HUES64 (cell line): ENCODE data around the gene FOXP1.

Experiments
- H3K27ac ChIP-seq: 2 replicates; pipeline ENCODE4 v1.7.0; 2013; ENCODE audit warnings: low read depth, low read length, inconsistent platforms
- H3K27me3 ChIP-seq: 2 replicates; pipeline ENCODE4 v1.6.1; 2013; ENCODE audit warnings: mild to moderate bottlenecking, low read length; ENCODE audit not compliant: insufficient read depth
- H3K36me3 ChIP-seq: 2 replicates; pipeline ENCODE4 v1.6.1; 2013; ENCODE audit warnings: mild to moderate bottlenecking, low read length; ENCODE audit not compliant: insufficient read depth
- H3K4me1 ChIP-seq: 2 replicates; pipeline ENCODE4 v1.6.1; 2013; ENCODE audit warnings: mild to moderate bottlenecking, low read length, moderate library complexity; ENCODE audit not compliant: insufficient read depth
- H3K4me3 ChIP-seq: 2 replicates; pipeline ENCODE4 v1.5.1; 2013; ENCODE audit warnings: mild to moderate bottlenecking, low read length, moderate library complexity
- H3K9ac ChIP-seq: 2 replicates; pipeline ENCODE4 v1.6.1; 2013; ENCODE audit warnings: mild to moderate bottlenecking, low read depth, low read length
- H3K9me3 ChIP-seq: 2 replicates; pipeline ENCODE4 v1.6.1; 2013; ENCODE audit warnings: low read depth, low read length; ENCODE audit not compliant: insufficient read depth
- WGBS: fragments of 150-250, 120-280 bp; methylation state at CpG from one replicate; pipeline ENCODE4 v1.1.7; 2013; ENCODE audit warnings: missing lambda C conversion rate; 5-methylcytosine and 5-hydroxymethylcytosine counted together

FOXP1 gene

DNA sequence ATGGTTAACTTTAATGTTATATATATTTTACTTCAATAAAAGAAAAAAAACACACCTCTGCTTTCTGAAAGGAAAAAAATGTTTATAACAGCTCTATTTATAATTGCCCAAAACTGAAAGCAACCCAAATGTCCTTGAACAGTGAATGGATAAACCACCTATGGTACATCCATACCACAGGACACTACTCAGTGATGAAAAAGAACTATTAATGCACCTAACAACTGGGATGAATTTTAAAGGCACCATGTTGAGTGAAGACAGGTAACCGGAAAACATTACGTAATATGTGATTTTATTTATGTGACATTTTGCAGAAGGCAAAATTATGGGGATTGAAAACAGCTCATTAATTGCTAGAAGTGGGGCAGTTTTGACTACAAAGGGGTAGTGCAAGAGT, 23.8 kb upstream of the FOXP1 start:
- Histone ChIP-seq H3K36me3 (no peaks in the 10 kb centered on the region), H3K9ac (no peak overlapping the region), H3K27ac (no peak overlapping the region), H3K4me1 (no peaks in the 10 kb centered on the region), H3K4me3 (no peak overlapping the region), H3K27me3 (no peaks in the 10 kb centered on the region), H3K9me3 (peaks cover 3% of the 10 kb centered on the region; the same call in 1 of the 2 replicates)
- WGBS, result 96% methylated on average over 2 of the region's 2 CpGs

DNA sequence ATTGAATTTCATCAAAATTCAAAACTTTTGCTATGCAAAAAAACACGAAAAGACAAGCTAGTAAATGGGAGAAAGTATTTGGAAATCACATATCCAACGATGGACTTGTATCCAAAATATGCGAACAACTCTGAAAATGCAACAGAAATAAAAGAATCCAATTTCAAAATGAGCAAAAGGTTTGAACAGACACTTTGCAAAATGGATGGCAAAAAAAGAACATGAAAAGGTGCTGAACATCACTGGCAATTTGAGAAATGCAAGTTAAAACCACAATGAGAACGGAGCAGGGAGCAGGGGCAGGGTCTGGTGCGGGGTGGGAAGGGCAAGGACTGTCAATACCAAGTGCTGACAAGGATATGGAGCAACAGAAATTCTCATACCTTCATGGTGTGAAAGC, 23.1 kb upstream of the FOXP1 start:
- 89% methylated on average over 5 of the region's 5 CpGs for WGBS
- H3K4me3 ChIP-seq, result no peak overlapping the region
- H3K27ac ChIP-seq, result no peak overlapping the region
- no peak overlapping the region for H3K9ac ChIP-seq
- no peaks in the 10 kb centered on the region for H3K36me3 ChIP-seq
- H3K4me1 ChIP-seq, result no peaks in the 10 kb centered on the region
- peaks cover 3% of the 10 kb centered on the region; the same call in 1 of the 2 replicates for H3K9me3 ChIP-seq
- no peaks in the 10 kb centered on the region for H3K27me3 ChIP-seq

DNA sequence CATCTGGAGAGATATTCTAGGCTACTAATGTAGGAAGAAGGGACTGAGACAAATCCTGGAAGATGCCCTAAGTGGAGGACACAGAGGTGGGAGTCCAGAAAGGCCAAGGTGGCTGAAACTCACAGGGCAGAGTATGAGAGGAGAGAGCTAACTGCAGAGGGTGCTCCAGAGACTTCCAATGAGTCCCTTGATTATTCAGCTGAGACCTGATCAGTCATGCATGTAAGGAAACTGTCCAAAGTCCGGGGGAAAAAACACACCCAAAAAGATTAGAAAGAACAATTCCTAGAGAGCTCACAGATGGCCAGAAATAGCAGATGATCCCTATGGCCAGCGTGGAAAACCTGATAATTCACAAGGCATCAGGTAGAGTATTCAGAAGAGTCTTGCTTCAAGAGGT, 18.7 kb upstream of the FOXP1 start:
- Histone ChIP-seq H3K9me3 (peaks cover 6% of the 10 kb centered on the region; the same call in 1 of the 2 replicates), H3K27me3 (no peaks in the 10 kb centered on the region), H3K4me3 (no peak overlapping the region), H3K9ac (no peak overlapping the region), H3K36me3 (no peaks in the 10 kb centered on the region), H3K4me1 (no peaks in the 10 kb centered on the region), H3K27ac (no peak overlapping the region)
- WGBS, result 83% methylated on average over 2 of the region's 2 CpGs

DNA sequence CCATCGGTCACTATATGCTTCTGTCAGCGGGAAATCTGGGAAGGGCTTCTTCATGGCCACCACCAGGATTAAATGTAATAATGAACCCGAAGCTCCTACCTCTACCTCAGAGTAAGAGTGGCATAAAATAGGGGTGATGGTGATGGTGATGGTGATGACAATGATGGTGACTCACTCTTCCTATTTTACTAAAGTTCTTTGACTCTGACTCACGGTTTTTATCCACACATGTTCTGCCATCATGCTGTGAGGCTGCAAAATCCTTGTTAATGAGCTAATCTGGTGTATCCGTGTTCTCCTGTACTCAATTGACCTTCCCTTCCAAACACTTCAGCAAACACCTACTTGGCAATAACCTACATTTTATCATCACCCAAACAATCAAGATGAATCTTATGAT, 18.3 kb upstream of the FOXP1 start:
- H3K4me3 ChIP-seq, result no peak overlapping the region
- no peaks in the 10 kb centered on the region for H3K36me3 ChIP-seq
- H3K27me3 ChIP-seq, result no peaks in the 10 kb centered on the region
- no peak overlapping the region for H3K9ac ChIP-seq
- H3K4me1 ChIP-seq, result no peaks in the 10 kb centered on the region
- H3K27ac ChIP-seq, result no peak overlapping the region
- peaks cover 10% of the 10 kb centered on the region; the same call in 1 of the 2 replicates for H3K9me3 ChIP-seq
- WGBS, result 85% methylated on average over 4 of the region's 5 CpGs

DNA sequence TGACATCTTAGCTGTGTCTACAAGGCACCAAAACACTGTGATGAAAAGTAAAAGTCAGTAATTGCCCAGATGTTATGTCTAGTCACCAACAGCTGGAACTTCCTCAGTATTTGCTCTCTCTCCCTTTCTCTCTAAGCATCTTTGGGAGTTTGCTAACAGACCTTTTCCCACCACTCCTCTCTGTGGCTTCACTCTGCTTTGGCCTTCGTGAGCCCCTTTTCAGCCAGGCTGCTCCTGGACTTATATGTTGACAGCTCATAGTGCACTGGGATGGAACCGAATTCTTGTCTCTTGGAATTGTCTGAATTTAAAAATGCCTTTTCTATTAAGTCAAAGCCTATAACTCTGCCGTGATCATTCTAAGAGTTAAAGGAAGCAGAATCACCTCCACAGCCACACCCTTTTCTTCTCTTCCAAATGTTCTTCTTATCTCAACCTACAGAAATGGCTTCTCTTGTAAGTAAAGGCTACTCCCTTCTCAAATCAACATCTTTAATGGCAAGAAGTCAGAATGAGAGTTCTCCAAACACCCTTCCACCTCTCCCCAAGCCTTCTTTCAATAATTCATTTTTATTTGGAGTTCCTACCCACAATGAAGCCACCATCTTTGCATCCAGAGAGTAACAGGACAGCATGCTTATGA, 17.2 kb upstream of the FOXP1 start:
- Histone ChIP-seq H3K36me3 (no peaks in the 10 kb centered on the region), H3K27me3 (no peaks in the 10 kb centered on the region), H3K4me3 (no peak overlapping the region), H3K9me3 (peaks cover 14% of the 10 kb centered on the region), H3K27ac (no peak overlapping the region), H3K4me1 (no peaks in the 10 kb centered on the region), H3K9ac (no peak overlapping the region)
- WGBS, result 94% methylated on average over 3 of the region's 3 CpGs

DNA sequence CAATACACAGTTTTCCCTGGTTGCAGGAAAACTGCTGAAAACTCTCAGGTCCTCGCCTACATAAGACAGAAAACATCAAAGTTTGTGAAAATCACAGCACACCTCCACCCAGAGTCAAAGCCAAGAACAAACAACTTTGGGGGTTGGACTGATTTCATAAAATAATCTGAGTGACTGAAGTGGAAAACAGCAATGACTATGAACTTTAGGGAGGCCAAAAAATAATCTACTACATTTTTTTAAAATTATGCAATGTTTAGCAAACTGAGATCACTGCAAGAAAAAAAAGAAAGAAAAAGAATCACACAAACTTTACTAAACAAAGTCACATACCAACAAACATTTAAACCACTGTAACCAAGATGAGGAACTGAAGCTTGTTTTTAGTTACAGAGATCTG, 15.9 kb upstream of the FOXP1 start:
- no peak overlapping the region for H3K4me3 ChIP-seq
- no peaks in the 10 kb centered on the region for H3K36me3 ChIP-seq
- no peak overlapping the region for H3K27ac ChIP-seq
- peaks cover 15% of the 10 kb centered on the region for H3K9me3 ChIP-seq
- no peak overlapping the region for H3K9ac ChIP-seq
- no peaks in the 10 kb centered on the region for H3K27me3 ChIP-seq
- no peaks in the 10 kb centered on the region for H3K4me1 ChIP-seq
- WGBS, result 100% methylated on average over 1 of the region's 1 CpG

DNA sequence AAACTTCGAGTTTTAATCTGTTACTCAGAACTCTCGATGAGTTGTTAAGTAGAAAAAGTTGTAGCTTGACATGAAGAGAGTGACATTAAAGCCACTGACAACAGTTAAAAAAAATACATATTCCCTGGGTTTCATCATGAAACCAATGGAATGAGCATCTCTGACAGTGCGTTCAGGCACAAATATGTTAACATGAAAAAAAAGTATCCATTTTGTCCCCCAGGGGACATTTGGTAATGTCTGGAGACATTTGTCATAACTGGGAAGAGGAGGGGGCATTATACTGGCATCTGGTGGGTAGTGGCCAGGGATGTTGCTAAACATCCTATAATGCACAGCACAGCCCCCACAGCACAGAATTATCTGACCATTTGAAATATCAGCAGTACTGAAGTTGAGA, 14.8 kb upstream of the FOXP1 start:
- H3K9me3 ChIP-seq, result peaks cover 15% of the 10 kb centered on the region
- no peaks in the 10 kb centered on the region for H3K27me3 ChIP-seq
- WGBS, result 95% methylated on average over 1 of the region's 3 CpGs
- H3K4me3 ChIP-seq, result no peak overlapping the region
- H3K27ac ChIP-seq, result no peak overlapping the region
- no peaks in the 10 kb centered on the region for H3K36me3 ChIP-seq
- no peak overlapping the region for H3K9ac ChIP-seq
- no peaks in the 10 kb centered on the region for H3K4me1 ChIP-seq

DNA sequence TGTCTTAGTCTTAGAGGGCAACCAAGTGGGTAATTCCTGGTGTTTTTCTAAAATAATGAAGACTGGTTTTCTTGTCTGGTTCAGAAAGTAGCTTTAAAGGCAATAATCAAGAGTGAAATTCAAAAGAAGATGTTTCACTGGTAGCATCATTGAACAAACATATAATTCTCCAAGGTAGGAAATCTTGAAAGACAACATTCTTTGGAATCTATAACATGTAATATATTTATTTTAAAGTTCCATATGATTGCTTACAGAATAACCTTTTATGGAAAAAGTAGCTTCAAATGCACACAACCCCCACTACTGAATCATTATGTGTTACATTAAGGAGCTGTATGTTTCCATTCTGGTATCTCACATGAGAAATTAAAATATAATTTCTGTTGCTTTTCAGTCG, 13.8 kb upstream of the FOXP1 start:
- H3K4me1 ChIP-seq, result no peaks in the 10 kb centered on the region
- no peak overlapping the region for H3K27ac ChIP-seq
- no CpG with 5 or more reads among the region's 1 CpG for WGBS
- no peaks in the 10 kb centered on the region for H3K27me3 ChIP-seq
- H3K9me3 ChIP-seq, result peaks cover 15% of the 10 kb centered on the region
- no peaks in the 10 kb centered on the region for H3K36me3 ChIP-seq
- no peak overlapping the region for H3K4me3 ChIP-seq
- H3K9ac ChIP-seq, result no peak overlapping the region

DNA sequence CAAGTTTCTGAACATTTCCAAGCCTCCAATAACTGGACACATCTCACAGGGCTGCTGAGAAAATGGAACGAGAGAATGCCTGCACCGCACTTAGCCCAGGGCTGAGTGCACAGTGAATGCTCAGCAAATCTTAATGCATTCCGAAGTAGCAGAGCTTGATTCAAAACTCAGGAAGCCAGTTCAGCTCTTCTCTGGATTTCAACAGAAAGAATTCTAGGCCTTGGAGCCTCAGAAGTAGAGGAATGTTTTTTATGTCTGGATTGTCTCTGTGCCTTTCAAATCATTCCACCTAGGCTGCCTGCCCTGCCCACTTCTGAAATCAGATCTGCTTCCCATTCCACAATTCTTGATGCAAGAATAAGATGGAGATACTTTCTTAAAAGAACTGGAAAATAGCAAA, 9.6 kb upstream of the FOXP1 start:
- Histone ChIP-seq H3K36me3 (no peaks in the 10 kb centered on the region), H3K9ac (no peak overlapping the region), H3K27ac (no peak overlapping the region), H3K4me1 (no peaks in the 10 kb centered on the region), H3K4me3 (no peak overlapping the region), H3K27me3 (no peaks in the 10 kb centered on the region), H3K9me3 (peaks cover 18% of the 10 kb centered on the region)
- WGBS, result 93% methylated on average over 3 of the region's 3 CpGs

DNA sequence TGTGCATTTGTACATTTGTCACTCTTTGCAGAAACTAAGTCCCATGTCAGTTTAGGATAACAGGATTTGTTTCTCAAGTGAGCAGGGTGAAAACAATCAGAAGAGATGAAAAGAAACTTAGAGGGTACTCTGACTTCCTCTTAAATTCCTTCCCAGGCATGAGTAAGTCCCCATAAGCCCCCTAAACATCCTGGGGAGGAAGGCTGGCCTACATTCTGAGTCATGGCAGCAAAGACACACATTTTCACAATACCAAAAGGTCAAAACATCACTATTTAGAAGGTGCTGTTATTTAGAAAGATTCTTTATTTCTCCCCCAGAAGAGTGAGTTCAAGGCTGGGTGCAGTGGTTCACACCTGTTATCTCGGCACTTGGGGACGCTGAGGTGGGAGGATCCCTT, 7.6 kb upstream of the FOXP1 start:
- peaks cover 7% of the 10 kb centered on the region for H3K9me3 ChIP-seq
- WGBS, result 89% methylated on average over 2 of the region's 2 CpGs
- H3K4me3 ChIP-seq, result no peak overlapping the region
- no peaks in the 10 kb centered on the region for H3K36me3 ChIP-seq
- no peak overlapping the region for H3K27ac ChIP-seq
- H3K27me3 ChIP-seq, result no peaks in the 10 kb centered on the region
- no peaks in the 10 kb centered on the region for H3K4me1 ChIP-seq
- H3K9ac ChIP-seq, result no peak overlapping the region

DNA sequence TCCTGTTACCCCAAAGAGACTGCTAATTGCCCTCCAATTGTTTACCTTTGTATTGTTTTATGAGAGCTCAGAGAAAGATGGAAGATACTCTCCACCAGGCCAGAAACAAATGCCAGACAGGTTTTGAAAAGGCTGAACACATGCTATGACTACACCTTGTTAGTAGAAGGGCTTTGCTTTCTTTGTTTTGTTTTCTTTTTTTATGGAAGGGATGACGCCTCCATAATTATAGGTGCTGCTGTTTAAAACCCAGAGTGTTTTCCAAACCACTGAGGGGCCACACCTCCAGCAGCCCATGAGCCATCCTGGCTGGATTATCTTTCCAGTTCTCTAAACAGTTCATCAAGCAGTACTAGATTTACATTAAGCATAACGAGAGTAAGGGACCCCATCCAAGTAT, 5.6 kb upstream of the FOXP1 start:
- Histone ChIP-seq H3K27me3 (no peaks in the 10 kb centered on the region), H3K9ac (no peak overlapping the region), H3K4me1 (peaks cover 8% of the 10 kb centered on the region), H3K27ac (no peak overlapping the region), H3K36me3 (no peaks in the 10 kb centered on the region), H3K9me3 (0 out of 2 replicates have a peak, but pooled peaks cover 2% of the 10 kb centered on the region), H3K4me3 (no peak overlapping the region)
- WGBS, result 93% methylated on average over 2 of the region's 2 CpGs

DNA sequence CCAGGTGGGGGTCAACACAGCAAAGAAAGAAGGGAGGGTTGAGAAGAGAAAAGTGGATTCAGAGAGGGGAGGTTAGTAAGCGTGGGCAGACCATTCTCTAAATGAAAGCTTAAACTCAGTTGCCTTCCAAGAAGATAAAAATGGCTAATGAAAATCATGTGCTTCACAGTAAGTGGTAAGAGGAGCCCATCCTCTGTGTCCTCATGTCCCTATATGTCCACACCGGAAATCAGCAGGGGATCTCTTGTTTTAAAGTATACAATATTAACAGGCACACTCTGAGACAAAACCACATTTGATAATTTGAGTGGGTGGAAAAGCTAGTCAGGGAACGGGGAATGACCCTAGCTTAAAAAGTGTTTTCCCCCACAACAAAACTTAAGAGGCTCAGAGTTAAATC, 4.4 kb upstream of the FOXP1 start:
- no peak overlapping the region for H3K4me3 ChIP-seq

More for the DNA sequence above, 4.4 kb upstream of the FOXP1 start:
- Histone ChIP-seq H3K9ac (no peak overlapping the region), H3K4me1 (peaks cover 8% of the 10 kb centered on the region), H3K36me3 (no peaks in the 10 kb centered on the region), H3K27ac (no peak overlapping the region), H3K9me3 (0 out of 2 replicates have a peak, but pooled peaks cover 2% of the 10 kb centered on the region), H3K27me3 (no peaks in the 10 kb centered on the region)
- whole genome bisulfite sequencing, result 87% methylated on average over 1 of the region's 3 CpGs
